Measurements from ENCODE around the gene STAB1.

Gene STAB1

DNA sequence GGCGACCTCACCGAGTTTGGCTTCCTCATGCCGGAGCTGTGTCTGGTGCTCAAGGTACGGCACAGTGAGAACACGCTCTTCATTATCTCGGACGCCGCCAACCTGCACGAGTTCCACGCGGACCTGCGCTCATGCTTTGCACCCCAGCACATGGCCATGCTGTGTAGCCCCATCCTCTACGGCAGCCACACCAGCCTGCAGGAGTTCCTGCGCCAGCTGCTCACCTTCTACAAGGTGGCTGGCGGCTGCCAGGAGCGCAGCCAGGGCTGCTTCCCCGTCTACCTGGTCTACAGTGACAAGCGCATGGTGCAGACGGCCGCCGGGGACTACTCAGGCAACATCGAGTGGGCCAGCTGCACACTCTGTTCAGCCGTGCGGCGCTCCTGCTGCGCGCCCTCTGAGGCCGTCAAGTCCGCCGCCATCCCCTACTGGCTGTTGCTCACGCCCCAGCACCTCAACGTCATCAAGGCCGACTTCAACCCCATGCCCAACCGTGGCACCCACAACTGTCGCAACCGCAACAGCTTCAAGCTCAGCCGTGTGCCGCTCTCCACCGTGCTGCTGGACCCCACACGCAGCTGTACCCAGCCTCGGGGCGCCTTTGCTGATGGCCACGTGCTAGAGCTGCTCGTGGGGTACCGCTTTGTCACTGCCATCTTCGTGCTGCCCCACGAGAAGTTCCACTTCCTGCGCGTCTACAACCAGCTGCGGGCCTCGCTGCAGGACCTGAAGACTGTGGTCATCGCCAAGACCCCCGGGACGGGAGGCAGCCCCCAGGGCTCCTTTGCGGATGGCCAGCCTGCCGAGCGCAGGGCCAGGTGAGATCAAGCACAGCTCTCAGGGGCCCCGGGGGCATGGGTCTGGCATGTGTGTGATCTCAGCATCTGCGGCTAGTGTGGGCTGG is 7.1 kb upstream of the STAB1 start:
- DNase-seq, result no peak

DNA sequence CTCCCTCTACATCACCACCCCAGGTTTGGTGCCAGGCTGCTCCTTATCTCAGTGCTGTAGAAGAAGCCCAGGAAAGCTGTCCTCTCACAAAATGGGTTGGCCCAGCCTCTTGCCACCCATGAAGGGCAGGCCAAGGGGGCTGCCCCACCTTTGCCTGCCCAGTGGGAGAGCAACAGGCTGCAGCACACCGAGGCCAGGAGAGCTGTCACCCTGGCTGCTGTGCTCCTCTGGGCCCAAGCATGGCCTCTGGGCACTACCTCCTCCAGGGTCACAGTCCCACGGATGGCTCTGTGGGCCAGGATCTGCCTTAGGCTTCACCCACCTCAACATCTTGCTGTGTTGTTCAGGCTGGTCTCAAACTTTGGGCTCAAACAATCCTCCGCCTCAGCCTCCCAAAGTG is 6.4 kb upstream of the STAB1 start:
- DNase-seq, result no peak

DNA sequence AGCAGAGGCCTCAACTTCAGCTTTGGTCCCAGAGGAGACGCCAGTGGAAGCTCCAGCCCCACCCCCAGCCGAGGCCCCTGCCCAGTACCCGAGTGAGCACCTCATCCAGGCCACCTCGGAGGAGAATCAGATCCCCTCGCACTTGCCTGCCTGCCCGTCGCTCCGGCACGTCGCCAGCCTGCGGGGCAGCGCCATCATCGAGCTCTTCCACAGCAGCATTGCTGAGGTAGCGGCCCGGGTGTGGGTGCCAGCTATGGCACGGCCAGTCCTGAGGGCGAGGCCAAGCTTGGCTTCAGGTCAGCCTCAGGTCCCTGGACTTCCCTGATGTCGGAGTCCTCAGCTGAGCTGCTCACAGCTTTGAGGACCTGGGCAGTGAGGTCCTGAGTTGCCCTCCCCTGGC is 5.7 kb upstream of the STAB1 start:
- no peak for DNase-seq

DNA sequence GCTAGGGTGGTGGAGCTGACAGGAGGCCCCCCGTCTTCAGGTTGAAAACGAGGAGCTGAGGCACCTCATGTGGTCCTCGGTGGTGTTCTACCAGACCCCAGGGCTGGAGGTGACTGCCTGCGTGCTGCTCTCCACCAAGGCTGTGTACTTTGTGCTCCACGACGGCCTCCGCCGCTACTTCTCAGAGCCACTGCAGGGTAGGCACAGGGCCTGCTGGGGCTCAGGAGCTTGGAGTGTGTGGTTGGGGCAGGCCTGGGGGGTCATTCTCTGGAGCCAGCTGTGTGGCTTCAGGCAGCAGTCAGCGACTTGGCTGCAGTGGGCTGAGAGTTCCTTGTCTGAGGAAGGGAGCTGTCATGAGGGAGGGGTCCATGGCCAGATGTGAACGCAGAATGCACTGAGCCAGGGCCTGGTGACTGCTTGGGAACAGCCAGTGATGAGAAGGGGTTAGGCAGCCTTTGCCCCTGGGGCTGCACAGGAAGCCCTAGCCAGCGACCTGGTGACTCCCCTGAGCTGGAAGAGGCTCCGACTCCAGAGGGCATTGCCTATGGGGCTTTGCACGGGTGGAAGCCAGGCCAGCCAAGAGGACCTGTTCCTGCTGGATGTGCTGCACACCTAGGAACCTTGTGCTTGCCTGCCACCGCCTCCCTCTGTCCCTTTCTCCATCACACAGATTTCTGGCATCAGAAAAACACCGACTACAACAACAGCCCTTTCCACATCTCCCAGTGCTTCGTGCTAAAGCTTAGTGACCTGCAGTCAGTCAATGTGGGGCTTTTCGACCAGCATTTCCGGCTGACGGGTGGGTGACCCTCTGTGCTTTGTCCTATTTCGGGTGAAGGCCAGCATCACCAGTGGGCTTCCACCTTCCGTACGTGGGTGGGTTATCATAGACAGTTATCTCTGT is 4.9 kb upstream of the STAB1 start:
- DNase-seq, result no peak

DNA sequence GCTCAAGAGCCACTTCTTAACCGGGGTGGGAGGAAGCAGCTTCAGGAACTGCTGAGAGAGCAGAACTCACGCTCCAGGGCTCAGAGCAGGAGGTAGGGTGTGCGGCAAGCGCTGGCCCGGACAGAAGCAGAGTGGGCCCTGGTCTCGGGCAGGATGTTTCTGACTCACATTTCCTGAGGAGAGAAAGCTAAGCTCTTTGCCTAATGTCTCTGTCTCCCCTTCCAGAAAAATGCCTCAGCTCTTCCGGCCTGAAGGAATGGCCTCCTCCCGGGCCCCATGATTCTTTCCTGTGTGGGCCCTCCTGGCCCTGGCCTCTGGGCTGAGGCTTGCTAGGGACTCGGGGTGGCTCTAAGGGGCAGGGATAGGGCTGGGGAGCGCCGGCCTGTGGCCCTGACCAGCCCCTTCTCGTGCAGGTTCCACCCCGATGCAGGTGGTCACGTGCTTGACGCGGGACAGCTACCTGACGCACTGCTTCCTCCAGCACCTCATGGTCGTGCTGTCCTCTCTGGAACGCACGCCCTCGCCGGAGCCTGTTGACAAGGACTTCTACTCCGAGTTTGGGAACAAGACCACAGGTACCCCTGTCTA is 4.1 kb upstream of the STAB1 start:
- no peak for DNase-seq

DNA sequence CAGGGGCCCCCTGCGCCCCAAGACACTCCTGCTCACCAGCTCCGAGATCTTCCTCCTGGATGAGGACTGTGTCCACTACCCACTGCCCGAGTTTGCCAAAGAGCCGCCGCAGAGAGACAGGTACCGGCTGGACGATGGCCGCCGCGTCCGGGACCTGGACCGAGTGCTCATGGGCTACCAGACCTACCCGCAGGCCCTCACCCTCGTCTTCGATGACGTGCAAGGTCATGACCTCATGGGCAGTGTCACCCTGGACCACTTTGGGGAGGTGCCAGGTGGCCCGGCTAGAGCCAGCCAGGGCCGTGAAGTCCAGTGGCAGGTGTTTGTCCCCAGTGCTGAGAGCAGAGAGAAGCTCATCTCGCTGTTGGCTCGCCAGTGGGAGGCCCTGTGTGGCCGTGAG is 3.1 kb upstream of the STAB1 start:
- DNase-seq, result no peak

DNA sequence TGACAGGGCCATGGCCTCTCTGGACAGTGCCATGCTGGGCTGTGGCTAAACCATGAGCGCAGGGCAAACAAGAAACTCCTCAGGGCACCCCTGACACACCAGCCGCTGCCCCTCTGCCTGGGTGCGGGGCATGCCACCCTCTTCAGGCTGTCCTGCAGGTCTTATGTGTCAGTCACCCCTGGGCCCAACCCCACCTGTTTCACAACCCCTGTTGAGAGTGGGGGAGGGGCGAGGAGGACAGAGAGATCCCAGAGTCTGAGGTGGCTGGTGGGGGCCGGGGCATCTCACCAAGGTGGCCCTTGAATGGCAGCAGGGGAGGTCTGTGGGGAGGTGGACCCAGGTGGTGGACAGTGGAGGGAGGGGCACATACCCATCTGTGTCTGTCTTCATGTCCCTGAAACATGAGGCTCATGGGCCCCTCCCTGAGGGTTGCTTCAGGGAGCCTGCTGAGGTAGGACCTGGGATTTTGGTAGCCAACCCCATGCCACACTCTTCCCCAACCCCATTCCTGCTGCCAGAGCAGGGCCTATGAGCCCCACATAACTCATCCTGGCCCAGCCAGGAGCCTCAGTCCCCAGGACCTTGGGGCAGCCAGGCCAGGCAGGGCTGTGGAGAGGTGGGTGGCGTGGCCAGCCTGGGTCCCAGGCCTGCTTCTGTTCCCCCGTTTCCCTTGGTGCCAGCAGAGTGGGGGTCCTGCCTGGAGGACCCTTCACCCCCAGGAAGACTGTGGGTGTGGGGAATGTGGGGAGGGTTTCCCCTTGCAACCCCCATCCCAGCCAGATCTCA is 1.7 kb upstream of the STAB1 start:
- DNase-seq, result peak; percentile 27

DNA sequence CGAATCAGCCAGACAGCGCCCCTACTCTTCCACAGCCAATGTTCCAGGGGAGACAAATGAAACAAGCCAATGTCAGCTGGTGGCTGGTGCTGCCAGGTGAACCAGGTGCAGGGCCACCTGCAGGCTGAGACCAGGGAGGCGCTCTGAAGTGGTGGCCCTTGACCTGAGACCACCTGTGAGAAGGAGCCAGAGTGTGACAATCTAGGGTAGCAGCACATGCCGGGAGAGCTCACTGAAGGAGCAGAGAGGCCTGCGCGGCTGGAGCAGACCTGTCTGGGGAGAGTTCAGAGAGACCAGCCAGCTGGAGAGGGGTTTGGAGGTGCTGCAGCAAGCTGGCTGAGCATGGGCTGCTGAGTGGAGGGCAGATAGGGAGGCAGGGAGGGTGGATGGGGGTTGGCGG is 693 bp upstream of the STAB1 start:
- peak; percentile 40 for DNase-seq

DNA sequence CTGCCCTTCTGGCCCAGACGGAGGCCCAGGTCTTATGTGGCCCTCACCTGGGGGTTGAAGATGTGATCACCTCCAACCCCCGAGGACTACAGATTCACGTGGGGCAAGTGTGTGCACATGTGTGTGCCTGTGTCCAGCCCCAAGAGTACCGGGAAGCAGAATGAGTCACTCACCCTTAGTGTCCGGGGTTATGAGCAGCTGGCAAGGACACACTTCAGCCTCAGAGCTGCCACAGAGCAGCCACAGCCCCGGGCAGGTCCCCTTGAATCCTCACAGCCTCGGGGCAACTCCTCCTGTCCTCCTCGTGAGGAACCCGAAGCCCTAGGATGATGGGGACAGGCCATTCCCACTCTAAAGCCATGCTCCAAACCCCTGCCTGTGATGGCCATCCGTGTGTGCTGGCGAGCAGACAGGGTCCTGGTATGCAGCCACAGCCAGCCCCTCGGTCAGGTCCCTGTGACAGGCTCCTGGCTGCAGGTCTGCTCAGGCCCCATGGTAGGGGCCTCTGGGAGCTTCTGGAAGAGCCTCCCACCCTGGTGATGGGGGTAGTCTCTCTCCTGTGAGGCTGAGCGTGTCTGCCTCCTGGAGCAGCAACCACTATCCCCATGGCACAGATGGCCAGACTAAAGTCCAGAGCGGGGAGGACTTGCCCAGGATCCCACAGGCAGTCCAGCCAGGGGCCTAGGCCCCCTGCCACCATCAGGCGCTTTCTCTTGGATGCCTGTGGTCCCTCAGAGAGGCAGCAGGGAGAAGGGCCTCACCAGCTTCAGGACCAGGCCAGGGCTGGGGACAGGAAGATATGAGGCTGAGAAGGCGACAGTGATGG is 852 bp downstream of the STAB1 start:
- DNase-seq, result no peak

DNA sequence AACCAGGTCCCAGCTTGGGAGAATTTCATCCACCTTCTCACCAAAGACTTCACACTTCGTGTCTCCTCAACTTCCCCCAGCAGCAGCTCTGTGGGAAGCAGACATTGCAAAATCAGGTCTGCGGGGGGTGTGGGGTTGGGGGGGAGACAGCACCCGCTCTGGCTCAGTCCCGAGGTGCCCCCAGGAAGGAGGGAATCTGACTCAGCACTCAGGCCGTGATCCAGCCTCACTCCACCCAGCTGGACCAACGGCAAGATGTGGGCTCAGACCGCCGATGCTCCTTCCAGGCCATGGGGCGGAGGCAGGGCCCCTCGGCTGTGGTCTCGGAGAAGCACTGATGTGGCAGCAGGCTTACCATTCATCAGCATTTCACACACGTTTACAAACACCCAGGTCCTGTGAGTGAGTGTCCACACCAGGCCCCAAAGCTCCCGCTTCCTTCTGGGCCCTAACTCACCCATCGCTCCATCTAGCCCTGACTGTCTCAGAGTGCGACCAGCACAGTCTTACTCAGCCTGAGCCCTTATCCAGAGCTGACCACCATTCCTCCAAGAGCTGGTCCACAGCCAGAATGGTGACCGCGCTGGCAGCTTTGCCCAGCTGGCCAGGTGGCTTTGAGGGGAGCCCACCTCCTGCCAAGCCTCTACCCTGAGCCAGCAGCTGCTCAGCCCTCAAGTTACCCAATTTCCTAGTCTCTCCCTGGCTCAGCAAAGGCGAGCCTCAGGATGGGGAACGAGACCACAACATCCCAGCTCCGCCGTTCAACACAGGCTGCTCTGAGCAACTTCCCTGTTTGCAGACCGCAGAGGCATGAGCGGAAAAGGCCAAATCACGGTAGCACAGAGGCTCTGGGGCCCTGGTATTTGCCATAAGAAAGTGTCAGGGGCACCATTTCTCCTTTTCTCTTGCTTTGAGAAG is 3.3 kb downstream of the STAB1 start:
- no peak for DNase-seq

DNA sequence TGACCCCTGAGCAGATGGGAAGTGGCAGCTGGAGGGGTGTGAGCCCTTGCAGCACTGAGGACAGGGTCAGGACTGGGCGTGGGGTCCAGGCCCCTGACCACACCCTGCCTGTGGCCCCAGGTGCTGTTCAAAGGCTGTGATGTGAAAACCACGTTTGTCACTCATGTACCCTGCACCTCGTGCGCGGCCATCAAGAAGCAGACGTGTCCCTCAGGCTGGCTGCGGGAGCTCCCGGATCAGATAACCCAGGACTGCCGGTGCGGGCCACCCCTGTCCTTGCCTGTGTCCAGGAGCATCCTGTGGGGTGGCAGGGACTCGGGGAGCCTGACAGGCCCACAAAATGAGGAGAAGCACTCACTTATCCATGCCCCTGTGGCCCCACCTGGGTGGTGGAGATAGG is 5.9 kb downstream of the STAB1 start:
- DNase-seq, result no peak

DNA sequence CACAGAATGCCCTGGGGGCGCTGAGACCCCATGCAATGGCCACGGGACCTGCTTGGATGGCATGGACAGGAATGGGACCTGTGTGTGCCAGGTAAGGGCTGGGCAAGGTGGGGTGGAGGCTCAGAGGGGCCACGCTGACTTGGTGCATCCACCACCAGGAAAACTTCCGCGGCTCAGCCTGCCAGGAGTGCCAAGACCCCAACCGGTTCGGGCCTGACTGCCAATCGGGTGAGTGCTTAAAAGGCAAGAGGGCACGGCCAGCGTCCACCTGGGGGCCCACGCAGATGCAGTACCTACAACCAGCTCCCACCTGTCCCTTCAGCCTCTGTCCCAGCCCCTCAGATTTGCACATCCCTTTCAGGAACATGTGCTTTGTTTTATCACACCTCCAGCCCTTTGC is 6.9 kb downstream of the STAB1 start:
- DNase-seq, result no peak

DNA sequence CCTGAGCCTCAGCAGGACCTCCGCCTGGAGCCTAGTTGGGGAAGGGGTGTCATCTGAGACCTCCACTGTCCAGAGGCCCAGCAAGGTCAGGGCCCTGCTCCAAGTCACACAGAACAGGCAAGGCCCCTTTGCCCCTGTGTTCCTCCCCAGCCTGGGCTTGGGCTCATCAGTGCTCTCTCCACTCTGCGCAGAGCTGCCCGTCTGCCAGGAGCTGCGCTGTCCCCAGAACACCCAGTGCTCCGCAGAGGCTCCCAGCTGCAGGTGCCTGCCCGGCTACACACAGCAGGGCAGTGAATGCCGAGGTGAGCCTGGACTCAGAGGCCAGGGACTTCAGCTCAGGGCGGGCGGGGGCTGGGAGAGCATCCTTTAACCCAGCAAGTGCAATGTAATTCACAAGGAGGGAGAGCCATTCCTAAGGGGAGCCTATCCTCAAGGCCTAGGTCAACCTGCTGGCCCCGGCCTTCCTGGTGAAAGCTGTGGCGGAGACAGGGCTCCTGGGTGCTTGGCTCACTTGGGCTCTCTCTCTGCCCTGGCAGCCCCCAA is 7.7 kb downstream of the STAB1 start:
- no peak for DNase-seq

DNA sequence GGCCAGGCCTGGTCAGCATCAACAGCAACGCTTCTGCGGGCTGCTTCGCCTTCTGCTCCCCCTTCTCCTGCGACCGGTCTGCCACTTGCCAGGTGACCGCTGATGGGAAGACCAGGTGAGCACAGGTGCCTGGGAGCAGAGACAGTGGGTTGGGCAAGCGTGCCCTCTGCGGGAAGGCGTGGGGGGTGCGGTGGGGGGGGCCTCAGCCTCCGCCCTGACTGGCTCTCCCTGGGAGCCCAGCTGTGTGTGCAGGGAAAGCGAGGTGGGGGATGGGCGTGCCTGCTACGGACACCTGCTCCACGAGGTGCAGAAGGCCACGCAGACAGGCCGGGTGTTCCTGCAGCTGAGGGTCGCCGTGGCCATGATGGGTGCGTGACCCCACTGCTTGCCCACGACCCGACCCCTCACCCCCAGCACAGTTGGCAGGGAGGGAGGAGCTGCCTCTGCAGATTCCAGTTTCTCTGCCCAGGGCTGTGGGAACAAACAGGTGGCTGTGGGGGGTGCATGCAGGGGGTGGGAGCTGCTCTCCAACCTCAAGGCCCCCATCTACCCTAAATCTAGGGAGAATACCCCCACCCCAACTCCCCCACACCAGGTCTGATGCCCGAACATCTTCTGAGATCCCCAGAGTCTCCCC is 8.8 kb downstream of the STAB1 start:
- DNase-seq, result no peak

DNA sequence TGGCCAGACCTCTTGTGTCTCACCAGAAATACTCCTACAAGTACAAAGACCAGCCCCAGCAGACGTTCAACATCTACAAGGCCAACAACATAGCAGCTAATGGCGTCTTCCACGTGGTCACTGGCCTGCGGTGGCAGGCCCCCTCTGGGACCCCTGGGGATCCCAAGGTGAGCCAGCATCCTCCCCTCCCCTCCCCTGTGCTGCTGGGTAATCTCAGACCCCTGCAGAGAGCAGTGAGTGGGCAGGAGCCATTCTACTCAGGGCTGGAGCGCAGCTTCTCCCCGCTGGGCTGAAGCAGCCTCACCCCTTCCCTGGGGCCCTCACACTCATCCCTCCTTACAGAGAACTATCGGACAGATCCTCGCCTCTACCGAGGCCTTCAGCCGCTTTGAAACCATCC is 9.8 kb downstream of the STAB1 start:
- DNase-seq, result no peak

DNA sequence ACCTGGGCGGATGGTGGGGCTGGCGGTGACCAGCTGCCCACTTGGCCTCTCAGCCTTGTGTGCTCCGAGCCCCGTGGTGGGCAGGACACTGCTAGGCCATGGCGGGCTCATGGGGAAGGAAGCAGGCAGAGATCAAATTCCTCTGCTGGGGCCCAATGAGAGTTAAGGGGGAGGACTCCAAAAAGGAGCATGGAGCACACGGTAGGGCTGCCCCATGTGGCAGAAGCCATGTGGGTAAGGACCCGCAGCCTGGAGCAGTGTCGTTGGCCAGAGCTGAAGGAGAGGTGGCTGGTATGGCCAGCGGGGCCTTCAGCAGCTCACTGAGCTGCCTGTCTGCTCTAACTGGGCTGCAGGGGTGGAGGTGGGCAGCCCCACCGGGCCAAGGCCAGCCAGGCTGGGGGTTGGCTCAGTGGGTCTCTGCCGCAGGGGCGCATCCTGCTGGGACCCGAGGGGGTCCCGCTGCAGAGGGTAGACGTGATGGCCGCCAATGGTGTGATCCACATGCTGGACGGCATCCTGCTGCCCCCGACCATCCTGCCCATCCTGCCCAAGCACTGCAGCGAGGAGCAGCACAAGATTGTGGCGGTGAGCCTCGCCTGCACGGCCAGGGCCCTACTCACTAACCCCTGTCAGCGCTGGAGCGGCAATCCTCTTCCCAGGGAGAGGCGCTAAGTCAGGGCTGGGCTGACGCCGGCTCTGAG is 11.3 kb downstream of the STAB1 start:
- DNase-seq, result peak; percentile 31

DNA sequence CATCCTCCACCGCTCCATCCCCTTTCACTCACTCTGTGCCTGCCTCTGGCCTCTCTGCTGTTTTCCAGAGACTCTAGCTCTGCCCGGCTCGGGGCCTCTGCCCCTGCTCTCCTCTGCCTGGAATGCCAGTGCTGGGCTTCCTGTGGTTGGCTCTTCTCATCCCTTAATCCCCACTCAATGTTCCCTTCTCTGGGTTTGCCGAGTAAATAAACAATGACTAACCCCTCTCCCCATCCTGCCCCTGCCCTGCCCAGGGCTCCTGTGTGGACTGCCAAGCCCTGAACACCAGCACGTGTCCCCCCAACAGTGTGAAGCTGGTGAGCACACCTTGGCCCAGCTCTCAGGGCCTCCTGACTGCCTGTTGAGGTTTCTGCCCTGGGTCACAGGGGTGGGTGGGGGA is 12.2 kb downstream of the STAB1 start:
- peak; percentile 10 for DNase-seq

DNA sequence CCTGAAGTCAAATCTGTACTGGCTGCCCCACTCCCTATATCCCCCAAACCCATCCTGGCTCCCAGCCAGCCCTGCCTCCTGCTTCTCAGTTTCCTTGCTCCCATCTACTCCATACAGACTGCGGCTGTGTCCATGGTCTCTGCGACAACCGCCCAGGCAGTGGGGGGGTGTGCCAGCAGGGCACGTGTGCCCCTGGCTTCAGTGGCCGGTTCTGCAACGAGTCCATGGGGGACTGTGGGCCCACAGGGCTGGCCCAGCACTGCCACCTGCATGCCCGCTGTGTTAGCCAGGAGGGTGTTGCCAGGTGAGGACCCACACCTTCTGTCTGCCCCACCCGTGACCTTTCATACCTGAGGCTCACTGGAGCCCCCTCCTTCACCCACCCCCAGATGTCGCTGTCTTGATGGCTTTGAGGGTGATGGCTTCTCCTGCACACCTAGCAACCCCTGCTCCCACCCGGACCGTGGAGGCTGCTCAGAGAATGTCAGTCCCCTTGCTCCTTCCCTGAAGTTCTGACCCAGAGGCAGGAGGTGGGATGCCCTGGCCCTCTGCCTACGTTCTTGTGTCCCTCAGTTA is 14.7 kb downstream of the STAB1 start:
- DNase-seq, result no peak

DNA sequence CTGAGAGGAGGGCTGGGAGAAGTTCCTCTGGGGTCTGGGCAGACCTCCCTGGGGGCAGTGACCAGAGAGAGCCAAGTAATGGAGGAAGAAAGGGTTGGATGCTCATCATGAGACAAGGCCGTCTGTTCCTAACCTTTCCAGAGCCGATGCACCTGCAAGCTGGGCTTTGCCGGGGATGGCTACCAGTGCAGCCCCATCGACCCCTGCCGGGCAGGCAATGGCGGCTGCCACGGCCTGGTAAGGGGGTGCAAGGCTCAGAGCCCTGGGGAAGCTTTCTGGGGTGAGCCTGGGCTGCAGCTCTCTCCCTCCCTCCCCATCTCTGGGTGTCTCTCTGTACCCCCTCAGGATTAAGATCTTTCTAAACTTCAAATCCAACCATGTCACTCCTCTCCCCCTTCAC is 16.4 kb downstream of the STAB1 start:
- DNase-seq, result no peak

Data from NCI-H82 (cell line).